ENCODE data around the gene COBL.
"Not testable (repeated sequence)": the region's sequence is repeated elsewhere in the genome, so short reads cannot be mapped to it uniquely, and the experiment has no call there.

COBL gene

GRCh38 chr7:50994753-50995319 is 321.8 kb downstream of the COBL start:
- FAIRE-seq, result no peak
- DNase-seq (ENCODE audit: insufficient read length), result no peak
- no peak for TF ChIP-seq POLR2A (IDR thresholded peaks at IDR 0.05; ENCODE audit: low read depth, low read length)
- no peak for TF ChIP-seq POLR2AphosphoS5 (IDR thresholded peaks at IDR 0.05; ENCODE audit: low read depth, low read length)
- no peak for TF ChIP-seq TAF1 (IDR thresholded peaks at IDR 0.05; ENCODE audit: borderline replicate concordance, low read depth, low read length)

DNA sequence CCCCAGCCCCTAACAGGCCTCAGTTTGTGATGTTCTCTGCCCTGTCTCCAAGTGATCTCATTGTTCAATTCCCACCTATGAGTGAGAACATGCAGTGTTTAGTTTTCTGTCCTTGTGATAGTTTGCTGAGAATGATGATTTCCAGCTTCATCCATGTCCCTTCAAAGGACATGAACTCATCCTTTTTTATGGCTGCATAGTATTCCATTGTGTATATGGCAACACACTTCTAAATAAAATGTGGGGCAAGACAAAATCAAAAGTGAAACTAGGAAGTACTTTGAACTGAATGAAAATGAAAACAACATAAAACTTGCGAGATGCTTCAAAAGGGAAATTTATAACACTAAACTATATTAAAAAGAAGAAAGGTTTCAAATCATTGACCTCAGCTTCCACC is 326.4 kb downstream of the COBL start:
- DNase-seq (ENCODE audit: insufficient read length); FAIRE-seq: not testable (repeated sequence)

- TF ChIP-seq POLR2A (IDR thresholded peaks at IDR 0.05; ENCODE audit: low read depth, low read length) (no peak), POLR2AphosphoS5 (IDR thresholded peaks at IDR 0.05; ENCODE audit: low read depth, low read length) (no peak), TAF1 (IDR thresholded peaks at IDR 0.05; ENCODE audit: borderline replicate concordance, low read depth, low read length) (no peak)
- FAIRE-seq, result no peak
- DNase-seq (ENCODE audit: insufficient read length), result no peak
Observed at GRCh38 chr7:50988988-50989387, 327.6 kb downstream of the COBL start.

DNA sequence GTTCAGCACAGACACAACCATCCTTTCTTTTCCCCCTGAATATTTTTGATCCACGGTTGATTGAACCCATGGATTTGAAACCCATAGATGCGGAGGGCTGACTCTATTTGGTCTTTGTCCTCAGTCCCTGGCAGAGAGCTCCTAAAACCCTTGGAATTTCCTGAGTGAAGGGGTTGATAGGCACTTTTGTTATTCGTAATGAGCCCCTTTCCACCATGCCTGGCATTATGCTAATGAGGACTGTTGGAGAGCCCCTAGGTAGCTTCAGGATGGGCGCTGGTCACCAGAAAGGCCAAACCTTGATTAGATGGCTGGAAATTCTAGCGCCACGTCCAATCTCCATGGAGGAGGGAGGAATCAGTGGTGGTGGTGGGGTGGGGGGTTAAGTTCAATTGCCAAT is 328.1 kb downstream of the COBL start:
- no peak for TF ChIP-seq POLR2A (IDR thresholded peaks at IDR 0.05; ENCODE audit: low read depth, low read length)
- TF ChIP-seq TAF1 (IDR thresholded peaks at IDR 0.05; ENCODE audit: borderline replicate concordance, low read depth, low read length), result no peak
- TF ChIP-seq POLR2AphosphoS5 (IDR thresholded peaks at IDR 0.05; ENCODE audit: low read depth, low read length), result no peak
- FAIRE-seq (no peak), DNase-seq (ENCODE audit: insufficient read length) (no peak)

- DNase-seq (ENCODE audit: insufficient read length) (no peak), FAIRE-seq (no peak)
- TF ChIP-seq POLR2A (IDR thresholded peaks at IDR 0.05; ENCODE audit: low read depth, low read length), result no peak
- no peak for TF ChIP-seq TAF1 (IDR thresholded peaks at IDR 0.05; ENCODE audit: borderline replicate concordance, low read depth, low read length)
- TF ChIP-seq POLR2AphosphoS5 (IDR thresholded peaks at IDR 0.05; ENCODE audit: low read depth, low read length), result no peak
Observed at GRCh38 chr7:50985096-50985495, 331.5 kb downstream of the COBL start.

GRCh38 chr7:50983850-50984249 is 332.8 kb downstream of the COBL start:
- no peak for TF ChIP-seq POLR2AphosphoS5 (IDR thresholded peaks at IDR 0.05; ENCODE audit: low read depth, low read length)
- no peak for TF ChIP-seq POLR2A (IDR thresholded peaks at IDR 0.05; ENCODE audit: low read depth, low read length)
- no peak for TF ChIP-seq TAF1 (IDR thresholded peaks at IDR 0.05; ENCODE audit: borderline replicate concordance, low read depth, low read length)
- no peak for FAIRE-seq
- no peak for DNase-seq (ENCODE audit: insufficient read length)

DNA sequence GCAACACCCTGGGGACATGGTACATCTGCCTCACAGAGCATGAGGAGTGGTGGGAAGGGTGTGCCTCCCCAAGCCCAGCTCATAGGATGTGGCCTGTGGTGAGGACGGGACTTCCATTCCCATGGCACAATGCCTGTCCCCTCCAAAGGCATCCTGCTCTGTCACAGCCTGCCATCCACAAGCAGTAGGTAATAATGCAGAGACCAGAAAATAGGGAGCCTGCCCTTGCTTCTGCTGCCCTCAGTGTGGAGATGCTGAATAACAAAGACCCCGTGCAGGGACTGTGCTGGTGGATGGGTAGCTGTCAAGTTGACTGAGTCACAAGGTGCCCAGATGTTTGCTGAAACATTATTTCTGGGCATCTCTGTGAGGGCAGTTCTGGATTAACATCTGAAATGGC is 334.0 kb downstream of the COBL start:
- DNase-seq (ENCODE audit: insufficient read length), result no peak
- no peak for TF ChIP-seq TAF1 (IDR thresholded peaks at IDR 0.05; ENCODE audit: borderline replicate concordance, low read depth, low read length)
- FAIRE-seq, result no peak

GRCh38 chr7:50981743-50982142 is 334.9 kb downstream of the COBL start:
- no peak for FAIRE-seq
- no peak for DNase-seq (ENCODE audit: insufficient read length)
- no peak for TF ChIP-seq POLR2AphosphoS5 (IDR thresholded peaks at IDR 0.05; ENCODE audit: low read depth, low read length)
- no peak for TF ChIP-seq POLR2A (IDR thresholded peaks at IDR 0.05; ENCODE audit: low read depth, low read length)
- TF ChIP-seq TAF1 (IDR thresholded peaks at IDR 0.05; ENCODE audit: borderline replicate concordance, low read depth, low read length), result no peak

DNA sequence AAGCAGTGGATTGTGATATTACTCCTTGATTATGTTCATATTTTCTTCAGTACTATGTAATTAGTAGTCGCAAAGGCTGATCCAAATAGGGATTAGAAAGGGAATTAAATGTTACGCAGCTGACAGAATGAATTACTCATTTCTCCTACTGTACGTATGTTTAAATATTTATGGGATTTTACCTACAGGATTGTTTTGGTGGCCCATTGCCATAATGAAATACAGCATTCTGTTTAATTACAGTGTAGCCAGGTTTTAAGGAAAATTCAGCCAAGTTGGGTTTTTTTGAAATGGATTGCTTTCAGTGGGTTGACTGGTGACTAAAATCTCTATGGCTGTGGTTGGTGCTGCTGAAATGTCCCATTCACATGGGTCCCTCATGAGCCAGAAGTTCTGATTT is 336.2 kb downstream of the COBL start:
- FAIRE-seq (no peak), DNase-seq (ENCODE audit: insufficient read length) (no peak)
- TF ChIP-seq TAF1 (IDR thresholded peaks at IDR 0.05; ENCODE audit: borderline replicate concordance, low read depth, low read length) (no peak), POLR2AphosphoS5 (IDR thresholded peaks at IDR 0.05; ENCODE audit: low read depth, low read length) (no peak), POLR2A (IDR thresholded peaks at IDR 0.05; ENCODE audit: low read depth, low read length) (no peak)

GRCh38 chr7:50978633-50979215 is 337.9 kb downstream of the COBL start:
- FAIRE-seq, result no peak
- no peak for TF ChIP-seq POLR2A (IDR thresholded peaks at IDR 0.05; ENCODE audit: low read depth, low read length)
- TF ChIP-seq TAF1 (IDR thresholded peaks at IDR 0.05; ENCODE audit: borderline replicate concordance, low read depth, low read length), result no peak
- no peak for TF ChIP-seq POLR2AphosphoS5 (IDR thresholded peaks at IDR 0.05; ENCODE audit: low read depth, low read length)
- DNase-seq (ENCODE audit: insufficient read length), result no peak

GRCh38 chr7:50977421-50977820 is 339.2 kb downstream of the COBL start:
- no peak for FAIRE-seq
- no peak for TF ChIP-seq TAF1 (IDR thresholded peaks at IDR 0.05; ENCODE audit: borderline replicate concordance, low read depth, low read length)
- TF ChIP-seq POLR2AphosphoS5 (IDR thresholded peaks at IDR 0.05; ENCODE audit: low read depth, low read length), result no peak
- no peak for TF ChIP-seq POLR2A (IDR thresholded peaks at IDR 0.05; ENCODE audit: low read depth, low read length)
- no peak for DNase-seq (ENCODE audit: insufficient read length)

GRCh38 chr7:50976064-50976463 is 340.5 kb downstream of the COBL start:
- no peak for FAIRE-seq
- TF ChIP-seq POLR2A (IDR thresholded peaks at IDR 0.05; ENCODE audit: low read depth, low read length), result no peak
- DNase-seq (ENCODE audit: insufficient read length), result no peak

DNA sequence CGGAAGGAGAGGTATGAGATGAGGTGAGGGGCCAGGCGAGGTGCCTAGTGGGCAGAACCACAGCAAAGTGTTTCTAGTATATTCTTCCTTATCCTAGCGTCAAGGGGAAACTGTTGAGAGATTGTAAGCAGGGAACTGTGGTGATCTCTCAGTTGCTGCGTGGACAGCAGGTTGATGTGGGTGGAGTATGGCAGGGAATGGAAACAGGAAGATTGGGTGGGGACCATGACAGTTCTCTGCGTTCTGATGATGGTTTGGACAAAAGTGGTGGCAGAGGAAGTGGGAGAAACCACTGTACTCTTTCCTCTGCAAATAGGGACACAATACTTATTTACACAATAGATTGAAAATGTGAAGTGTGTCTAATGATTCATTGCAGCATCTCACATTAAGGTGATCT is 342.4 kb downstream of the COBL start:
- TF ChIP-seq POLR2A (IDR thresholded peaks at IDR 0.05; ENCODE audit: low read depth, low read length) (no peak), POLR2AphosphoS5 (IDR thresholded peaks at IDR 0.05; ENCODE audit: low read depth, low read length) (no peak), TAF1 (IDR thresholded peaks at IDR 0.05; ENCODE audit: borderline replicate concordance, low read depth, low read length) (no peak)
- DNase-seq (ENCODE audit: insufficient read length) (no peak), FAIRE-seq (no peak)

Measured in GM12892 (cell line).